Stimulated activated naive CD8-positive, alpha-beta T cell treated with anti-CD3 and anti-CD28 coated beads, Interleukin-15, Interleukin-2, amounts not matched to agents 100 U/mL and 50 U/mL, for 24 hours (primary cell): ENCODE data around the gene SLC1A3.

Source experiments
- ATAC-seq: fragments of 150-1000 bp; cut with Tn5 transposase; one replicate; pipeline ENCODE4 v1.10.0; 2021
- DNase-seq: peaks from one replicate; pipeline ENCODE4 v3.0.0; 2021

SLC1A3 gene

GRCh38 chr5:36655161-36655560 lies 48.8 kb downstream of the SLC1A3 start:
- DNase-seq, result no peak
- no peak for ATAC-seq

GRCh38 chr5:36656556-36656955 lies 50.1 kb downstream of the SLC1A3 start:
- DNase-seq (no peak), ATAC-seq (no peak)

- DNase-seq (no peak), ATAC-seq (no peak)
Measured at GRCh38 chr5:36657563-36657995, 51.2 kb downstream of the SLC1A3 start.

GRCh38 chr5:36658038-36658756 lies 51.8 kb downstream of the SLC1A3 start:
- DNase-seq (no peak), ATAC-seq (no peak)

- DNase-seq (no peak), ATAC-seq (no peak)
Measured at GRCh38 chr5:36659411-36659810, 53.0 kb downstream of the SLC1A3 start.

- no peak for DNase-seq
- no peak for ATAC-seq
Measured at GRCh38 chr5:36660397-36661049, 54.1 kb downstream of the SLC1A3 start.

- DNase-seq, result no peak
- no peak for ATAC-seq
Measured at GRCh38 chr5:36661456-36662220, 55.2 kb downstream of the SLC1A3 start.

- no peak for DNase-seq
- no peak for ATAC-seq
Measured at GRCh38 chr5:36662291-36662851, 56.0 kb downstream of the SLC1A3 start.

- ATAC-seq (no peak), DNase-seq (no peak)
Measured at GRCh38 chr5:36664766-36665165, 58.4 kb downstream of the SLC1A3 start.

- DNase-seq (no peak), ATAC-seq (no peak)
Measured at GRCh38 chr5:36665628-36666027, 59.2 kb downstream of the SLC1A3 start.

GRCh38 chr5:36666274-36666673 lies 59.9 kb downstream of the SLC1A3 start:
- DNase-seq, result no peak
- ATAC-seq, result no peak

- DNase-seq, result no peak
- no peak for ATAC-seq
Measured at GRCh38 chr5:36666986-36667385, 60.6 kb downstream of the SLC1A3 start.

GRCh38 chr5:36667824-36668223 lies 61.4 kb downstream of the SLC1A3 start:
- DNase-seq (no peak), ATAC-seq (no peak)

- ATAC-seq (no peak), DNase-seq (no peak)
Measured at GRCh38 chr5:36669015-36669651, 62.7 kb downstream of the SLC1A3 start.

GRCh38 chr5:36670548-36670947 lies 64.1 kb downstream of the SLC1A3 start:
- ATAC-seq (no peak), DNase-seq (no peak)

- DNase-seq, result no peak
- ATAC-seq, result no peak
Measured at GRCh38 chr5:36675282-36675681, 68.9 kb downstream of the SLC1A3 start.

GRCh38 chr5:36679221-36679989 lies 73.0 kb downstream of the SLC1A3 start:
- DNase-seq (no peak), ATAC-seq (peak; percentile 65)

GRCh38 chr5:36680066-36680465 lies 73.7 kb downstream of the SLC1A3 start:
- ATAC-seq, result no peak
- DNase-seq, result no peak

GRCh38 chr5:36681711-36682110 lies 75.3 kb downstream of the SLC1A3 start:
- ATAC-seq, result no peak
- DNase-seq, result no peak

GRCh38 chr5:36682499-36682898 lies 76.1 kb downstream of the SLC1A3 start:
- DNase-seq (no peak), ATAC-seq (no peak)

GRCh38 chr5:36683821-36684434 lies 77.5 kb downstream of the SLC1A3 start:
- DNase-seq (no peak), ATAC-seq (no peak)
